ENCODE results near the gene HYAL1. TPM values are rescaled to one million over a fixed set of nuclear protein-coding genes. Genes with fewer than 3 reads are reported as not detected.

Gene HYAL1
- total and polyA plus RNA-seq, 2 donors = 2.5 to 7.0 TPM

DNA sequence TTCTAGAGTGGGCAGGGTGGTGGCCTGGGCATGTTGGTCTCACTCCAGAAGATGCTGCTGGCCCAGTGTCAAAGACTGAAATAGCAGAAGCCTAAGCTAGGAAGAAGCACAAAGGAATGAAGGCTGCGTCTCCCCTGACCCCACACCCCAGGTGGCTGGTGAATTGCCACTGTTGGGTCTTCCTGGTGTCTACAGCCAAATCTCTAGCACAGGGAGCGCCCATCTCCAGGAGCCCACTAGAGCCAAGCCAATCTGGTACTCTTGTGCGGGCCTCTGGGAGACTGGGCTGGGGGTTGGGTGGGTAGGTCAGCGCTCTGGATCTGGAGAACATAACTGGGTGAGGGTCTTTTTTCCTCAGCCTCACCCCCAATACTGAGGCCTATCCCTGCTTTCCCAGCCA is 23.8 kb upstream of the HYAL1 start:
- 71% methylated on average over 4 of the region's 4 CpGs for WGBS
- Histone ChIP-seq H3K4me1 (ENCODE audit: insufficient read depth) (peaks cover 3% of the 10 kb centered on the region), H3K27ac (ENCODE audit: low read depth) (no peak overlapping the region), H3K36me3 (ENCODE audit: insufficient read depth) (peaks cover 3% of the 10 kb centered on the region), H3K4me3 (ENCODE audit: low read depth, low read length) (peak overlapping the region; percentile 91)
- DNase-seq (ENCODE audit: extremely low spot score) = no peak

- 91% methylated on average over 8 of the region's 8 CpGs for WGBS
- Histone ChIP-seq H3K27ac (ENCODE audit: low read depth) (no peak overlapping the region), H3K4me1 (ENCODE audit: insufficient read depth) (peaks cover 3% of the 10 kb centered on the region)
These were observed 22.8 kb upstream of the HYAL1 start for GRCh38 chr3:50326182-50326541.

GRCh38 chr3:50325497-50326181 is 22.3 kb upstream of the HYAL1 start:
- no peak overlapping the region for H3K27ac ChIP-seq (ENCODE audit: low read depth)

More at GRCh38 chr3:50326182-50326541, 22.8 kb upstream of the HYAL1 start:
- no peak for DNase-seq (ENCODE audit: extremely low spot score)
- H3K36me3 ChIP-seq (ENCODE audit: insufficient read depth) = peaks cover 3% of the 10 kb centered on the region
- no peak overlapping the region for H3K4me3 ChIP-seq (ENCODE audit: low read depth, low read length)

GRCh38 chr3:50325113-50325480 is 21.7 kb upstream of the HYAL1 start:
- no peaks in the 10 kb centered on the region for H3K36me3 ChIP-seq (ENCODE audit: insufficient read depth)
- 92% methylated on average over 2 of the region's 2 CpGs for WGBS
- no peak overlapping the region for H3K4me3 ChIP-seq (ENCODE audit: low read depth, low read length)
- no peak for DNase-seq (ENCODE audit: extremely low spot score)
- no peak overlapping the region for H3K27ac ChIP-seq (ENCODE audit: low read depth)
- H3K4me1 ChIP-seq (ENCODE audit: insufficient read depth) = peaks cover 3% of the 10 kb centered on the region

More at GRCh38 chr3:50325497-50326181, 22.3 kb upstream of the HYAL1 start:
- no peak overlapping the region for H3K4me3 ChIP-seq (ENCODE audit: low read depth, low read length)
- peaks cover 3% of the 10 kb centered on the region for H3K4me1 ChIP-seq (ENCODE audit: insufficient read depth)
- H3K36me3 ChIP-seq (ENCODE audit: insufficient read depth) = peaks cover 2% of the 10 kb centered on the region
- WGBS = 88% methylated on average over 11 of the region's 11 CpGs
- no peak for DNase-seq (ENCODE audit: extremely low spot score)

DNA sequence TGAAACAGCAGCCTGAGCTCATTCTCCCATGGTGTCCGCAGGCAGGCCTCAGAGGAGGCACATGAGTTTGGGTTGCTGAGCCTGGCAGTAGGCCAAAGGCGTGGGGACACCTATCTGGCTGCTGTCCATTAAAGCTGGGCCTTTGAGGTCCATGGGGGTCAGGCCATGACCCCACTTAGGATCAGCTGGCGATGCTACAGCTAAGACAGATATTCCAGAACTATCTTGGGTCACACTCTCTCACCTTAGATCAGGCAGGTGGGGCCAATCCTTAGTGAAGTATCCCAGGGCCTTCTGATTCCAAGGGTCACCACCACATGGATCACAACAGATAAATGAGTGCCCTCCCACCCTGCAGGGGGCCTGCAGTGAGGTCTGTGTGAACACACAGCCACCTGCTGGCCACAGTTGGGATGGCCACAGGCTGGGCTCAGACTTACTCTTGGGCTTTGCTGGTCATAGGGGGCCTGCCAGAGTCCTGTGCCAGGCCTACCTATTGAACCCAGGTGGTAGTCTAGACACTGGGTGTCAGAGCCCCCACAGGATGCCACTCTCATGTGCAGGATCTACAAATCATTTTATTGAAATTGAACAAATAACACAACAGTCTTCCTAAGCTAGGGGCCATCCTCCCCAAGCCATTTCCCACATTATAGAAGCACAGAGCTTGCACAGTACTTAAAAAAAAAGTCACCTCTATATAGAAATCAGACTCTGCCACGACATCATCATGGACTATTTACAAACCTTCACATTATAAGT is 21.2 kb upstream of the HYAL1 start:
- no peak for DNase-seq (ENCODE audit: extremely low spot score)
- Histone ChIP-seq H3K4me1 (ENCODE audit: insufficient read depth) (peaks cover 3% of the 10 kb centered on the region), H3K4me3 (ENCODE audit: low read depth, low read length) (no peak overlapping the region), H3K36me3 (ENCODE audit: insufficient read depth) (no peaks in the 10 kb centered on the region), H3K27ac (ENCODE audit: low read depth) (no peak overlapping the region)
- 48% methylated on average over 4 of the region's 4 CpGs for WGBS

- Histone ChIP-seq H3K4me3 (ENCODE audit: low read depth, low read length) (no peak overlapping the region), H3K36me3 (ENCODE audit: insufficient read depth) (no peaks in the 10 kb centered on the region), H3K4me1 (ENCODE audit: insufficient read depth) (peaks cover 3% of the 10 kb centered on the region), H3K27ac (ENCODE audit: low read depth) (no peak overlapping the region)
- DNase-seq (ENCODE audit: extremely low spot score) = no peak
- WGBS = 72% methylated on average over 5 of the region's 5 CpGs
These were observed 20.3 kb upstream of the HYAL1 start for GRCh38 chr3:50323614-50324199.

DNA sequence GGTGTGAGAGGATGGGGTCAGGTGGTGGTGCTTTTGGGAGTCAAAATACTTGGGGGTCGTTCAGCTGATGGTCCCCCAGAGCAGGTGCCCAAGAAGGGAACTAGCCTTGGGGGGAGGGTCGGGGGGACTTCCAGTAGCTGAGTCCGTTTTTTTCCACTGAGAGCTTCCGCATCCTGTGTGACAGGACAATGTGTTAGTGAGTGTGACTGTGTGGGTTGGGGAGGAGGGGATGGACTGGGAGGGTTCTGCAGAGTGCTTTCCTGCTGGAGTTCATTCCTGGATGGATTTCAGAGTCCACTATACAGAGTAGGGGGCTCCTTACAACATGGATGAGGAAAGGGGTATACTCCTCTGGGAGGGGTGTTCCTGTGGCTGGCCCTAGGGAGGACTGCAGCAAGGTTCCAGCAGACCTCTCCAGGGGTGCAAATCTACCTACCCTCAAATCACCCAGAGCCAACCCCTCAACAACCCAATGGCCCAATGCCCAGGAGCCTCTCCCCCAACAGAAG is 19.8 kb upstream of the HYAL1 start:
- H3K27ac ChIP-seq (ENCODE audit: low read depth) = no peak overlapping the region
- 43% methylated on average over 4 of the region's 4 CpGs for WGBS
- no peak overlapping the region for H3K4me3 ChIP-seq (ENCODE audit: low read depth, low read length)
- no peaks in the 10 kb centered on the region for H3K36me3 ChIP-seq (ENCODE audit: insufficient read depth)
- DNase-seq (ENCODE audit: extremely low spot score) = no peak
- peaks cover 3% of the 10 kb centered on the region for H3K4me1 ChIP-seq (ENCODE audit: insufficient read depth)

GRCh38 chr3:50322386-50323091 is 19.2 kb upstream of the HYAL1 start, which contains the start of gene HYAL2:
Gene HYAL2, minus strand, starts transcription at chr3:50322745. Its CDS starts 2,256 bp downstream, at chr3:50320489.
- no peak for DNase-seq (ENCODE audit: extremely low spot score)
- no peaks in the 10 kb centered on the region for H3K36me3 ChIP-seq (ENCODE audit: insufficient read depth)
- peak within 1 kb of the TSS; percentile 58 for H3K4me3 ChIP-seq (ENCODE audit: low read depth, low read length)
- 32% methylated on average over 31 of the region's 31 CpGs for WGBS
- H3K27ac ChIP-seq (ENCODE audit: low read depth) = peak within 1 kb of the TSS; percentile 90
- peaks cover 3% of the 10 kb centered on the region for H3K4me1 ChIP-seq (ENCODE audit: insufficient read depth)

DNA sequence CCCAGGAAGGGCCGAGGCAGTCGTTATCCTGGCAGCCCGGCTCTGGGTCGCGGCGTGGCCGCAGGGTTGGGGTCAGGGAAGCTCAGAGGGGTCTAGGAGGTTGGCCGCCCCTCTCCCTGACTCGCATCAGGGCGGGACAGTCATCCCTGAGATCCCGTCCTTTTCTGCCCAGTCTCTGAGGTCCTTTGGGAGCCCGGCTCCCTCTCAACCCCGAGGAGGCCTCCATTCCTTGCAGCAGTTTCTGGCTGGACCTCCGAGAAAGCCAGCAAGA is 18.7 kb upstream of the HYAL1 start:
- peak overlapping the region; percentile 0 for H3K27ac ChIP-seq (ENCODE audit: low read depth)
- 10% methylated on average over 14 of the region's 14 CpGs for WGBS
- DNase-seq (ENCODE audit: extremely low spot score) = no peak
- no peaks in the 10 kb centered on the region for H3K4me1 ChIP-seq (ENCODE audit: insufficient read depth)
- peak overlapping the region; percentile 58 for H3K4me3 ChIP-seq (ENCODE audit: low read depth, low read length)
- no peaks in the 10 kb centered on the region for H3K36me3 ChIP-seq (ENCODE audit: insufficient read depth)

GRCh38 chr3:50321336-50322114 is 18.2 kb upstream of the HYAL1 start:
- Histone ChIP-seq H3K27ac (ENCODE audit: low read depth) (peak overlapping the region; percentile 90), H3K4me3 (ENCODE audit: low read depth, low read length) (peak overlapping the region; percentile 58), H3K36me3 (ENCODE audit: insufficient read depth) (no peaks in the 10 kb centered on the region), H3K4me1 (ENCODE audit: insufficient read depth) (no peaks in the 10 kb centered on the region)
- WGBS = 1% methylated on average over 58 of the region's 59 CpGs
- peak; percentile 80 for DNase-seq (ENCODE audit: extremely low spot score)

DNA sequence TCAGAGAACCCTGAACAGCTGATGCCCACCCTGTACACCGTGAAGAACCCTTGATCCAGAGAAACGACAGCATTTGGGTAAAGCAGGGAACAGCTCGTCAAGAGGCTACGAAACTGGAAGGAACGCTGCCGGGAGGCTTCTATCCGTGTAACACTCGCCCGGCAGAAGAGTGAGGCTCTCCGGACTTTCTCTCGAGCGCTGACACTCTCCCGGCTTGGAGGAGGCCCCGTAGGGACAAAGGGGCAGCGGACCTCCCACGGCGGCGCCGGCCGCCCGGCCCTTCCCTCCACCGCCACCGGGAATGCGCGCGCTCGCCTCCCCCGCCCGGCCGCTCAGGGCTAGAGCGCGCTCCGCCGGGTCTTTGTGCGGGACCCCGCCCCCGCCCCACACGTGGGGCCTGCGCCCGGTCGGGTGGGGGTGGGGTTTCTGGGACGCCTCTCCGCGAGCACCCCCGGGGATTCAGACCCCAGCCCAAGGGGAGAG is 17.5 kb upstream of the HYAL1 start:
- H3K36me3 ChIP-seq (ENCODE audit: insufficient read depth) = no peaks in the 10 kb centered on the region
- under 1% methylated on average over 45 of the region's 45 CpGs for WGBS
- no peaks in the 10 kb centered on the region for H3K4me1 ChIP-seq (ENCODE audit: insufficient read depth)
- DNase-seq (ENCODE audit: extremely low spot score) = no peak
- peak overlapping the region; percentile 58 for H3K4me3 ChIP-seq (ENCODE audit: low read depth, low read length)
- H3K27ac ChIP-seq (ENCODE audit: low read depth) = peak overlapping the region; percentile 90

DNA sequence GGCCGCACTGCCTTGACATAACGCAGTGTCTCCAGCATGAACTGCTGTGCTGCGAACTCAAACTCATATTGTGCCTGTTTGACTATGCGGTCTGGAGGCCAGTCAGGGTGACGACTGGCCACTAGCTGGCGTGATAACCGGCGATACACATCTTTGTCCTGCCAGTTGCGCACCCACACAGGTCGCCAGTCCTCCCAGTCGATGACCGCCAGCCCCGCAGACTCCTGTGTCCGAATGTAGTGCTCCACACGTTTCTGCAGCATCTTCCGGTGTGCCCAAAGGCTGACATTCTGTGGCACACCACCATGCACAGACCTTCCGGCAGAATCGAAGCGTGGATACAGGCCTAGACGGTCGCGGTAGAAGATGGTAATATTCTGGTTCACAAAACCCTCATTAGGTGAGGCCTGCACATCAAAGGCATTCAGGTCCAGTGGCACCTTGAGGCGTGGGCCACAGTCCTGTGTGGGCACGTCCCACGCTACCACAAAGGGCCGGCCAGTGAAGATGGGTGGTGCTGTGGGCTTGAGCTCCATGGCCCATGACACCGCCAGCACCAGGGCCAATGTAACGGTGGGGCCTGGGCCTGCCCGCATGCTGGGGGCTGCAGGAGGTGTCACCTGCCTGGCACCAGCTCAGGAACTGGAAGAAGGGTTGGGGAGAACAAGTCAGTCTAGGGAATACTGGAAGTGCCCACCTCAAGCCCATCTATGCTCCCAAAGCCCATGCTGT is 16.7 kb upstream of the HYAL1 start:
- no peaks in the 10 kb centered on the region for H3K36me3 ChIP-seq (ENCODE audit: insufficient read depth)
- H3K27ac ChIP-seq (ENCODE audit: low read depth) = no peak overlapping the region
- no peak for DNase-seq (ENCODE audit: extremely low spot score)
- peak overlapping the region; percentile 58 for H3K4me3 ChIP-seq (ENCODE audit: low read depth, low read length)
- no peaks in the 10 kb centered on the region for H3K4me1 ChIP-seq (ENCODE audit: insufficient read depth)
- 78% methylated on average over 29 of the region's 29 CpGs for WGBS

Measured in urinary bladder (tissue), 4 donors.